ENCODE results near the gene GBGT1. TPM values are rescaled to one million over a fixed set of nuclear protein-coding genes. Genes with fewer than 3 reads are reported as not detected.

The GBGT1 gene
- polyA plus RNA-seq, 1 of the 3 experiments (the other 2 are of a cell fraction), result 0.51 TPM

DNA sequence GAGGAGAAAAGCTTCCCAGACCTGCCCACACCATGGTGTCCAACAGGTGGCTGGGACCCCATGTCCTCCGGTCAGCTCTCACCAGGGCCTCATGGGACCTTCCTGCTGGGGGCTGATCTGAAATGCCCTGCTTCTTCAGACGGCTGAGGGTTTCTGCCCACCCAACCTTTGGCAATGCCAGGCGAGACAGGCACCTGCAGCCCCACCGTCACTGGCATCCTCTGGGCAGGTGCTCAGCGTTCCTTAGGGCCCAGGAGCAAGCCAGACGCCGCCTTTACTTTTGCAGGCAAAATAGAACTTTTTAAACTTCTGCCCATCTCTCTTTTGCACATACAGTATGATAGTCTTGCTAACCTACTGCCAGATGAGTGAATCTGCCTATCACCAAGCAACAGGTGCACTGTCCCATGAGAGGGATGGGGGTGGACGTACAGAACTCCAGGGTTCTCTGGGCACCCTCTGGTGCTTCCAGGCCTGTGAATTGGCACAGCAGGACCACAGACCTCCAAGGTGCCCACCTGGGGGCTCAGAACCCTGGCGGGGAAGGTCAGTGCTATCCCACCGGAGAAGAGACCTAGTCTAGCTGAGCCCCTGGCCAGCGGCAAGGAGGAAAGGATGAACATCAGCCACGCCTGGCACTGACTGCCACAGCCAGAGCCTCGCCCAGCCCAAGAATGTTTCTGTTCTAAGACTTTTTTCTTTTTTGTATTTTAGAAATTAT lies 37.9 kb upstream of the GBGT1 start (continued):
- TF ChIP-seq, protein P1, sequence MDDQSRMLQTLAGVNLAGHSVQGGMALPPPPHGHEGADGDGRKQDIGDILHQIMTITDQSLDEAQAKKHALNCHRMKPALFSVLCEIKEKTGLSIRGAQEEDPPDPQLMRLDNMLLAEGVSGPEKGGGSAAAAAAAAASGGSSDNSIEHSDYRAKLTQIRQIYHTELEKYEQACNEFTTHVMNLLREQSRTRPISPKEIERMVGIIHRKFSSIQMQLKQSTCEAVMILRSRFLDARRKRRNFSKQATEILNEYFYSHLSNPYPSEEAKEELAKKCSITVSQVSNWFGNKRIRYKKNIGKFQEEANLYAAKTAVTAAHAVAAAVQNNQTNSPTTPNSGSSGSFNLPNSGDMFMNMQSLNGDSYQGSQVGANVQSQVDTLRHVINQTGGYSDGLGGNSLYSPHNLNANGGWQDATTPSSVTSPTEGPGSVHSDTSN (IDR thresholded peaks at IDR 0.05), result no peak

DNA sequence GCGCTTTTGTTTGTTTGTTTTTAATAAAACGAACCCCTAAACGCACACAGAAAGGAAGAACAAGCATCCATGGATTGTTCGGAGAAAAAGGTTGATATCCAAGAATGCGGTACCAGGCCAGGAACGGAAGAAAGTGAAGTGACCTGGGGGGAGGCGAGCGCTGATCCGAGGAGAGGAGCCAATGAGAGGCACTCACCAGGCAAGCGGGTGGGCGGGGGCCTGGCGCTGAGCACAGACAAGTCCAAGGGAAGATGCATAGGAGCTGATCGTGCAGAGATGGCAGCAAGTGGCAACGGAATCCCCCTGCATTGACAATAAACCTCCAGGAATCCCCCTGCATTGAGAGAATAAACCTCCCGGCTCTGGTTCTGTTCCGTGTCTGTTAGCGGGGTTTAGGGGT lies 36.9 kb upstream of the GBGT1 start:
- Histone ChIP-seq H3K9me2 (no peaks in the 10 kb centered on the region), H3K36me3 (replicated peaks in 1 of 2; ENCODE audit: control insufficient read depth in 1 of 2, insufficient read depth in 2 of 2, low read length in 1 of 2) (no peaks in the 10 kb centered on the region), H3K4me2 (no peak overlapping the region), H3K9me3 (no peaks in the 10 kb centered on the region), H3K9ac (no peak overlapping the region), H3K4me3 (ENCODE audit: low read depth in 2 of 2, low read length in 1 of 2) (no peak overlapping the region), H4K20me1 (ENCODE audit: insufficient read depth) (no peaks in the 10 kb centered on the region), H2AFZ (ENCODE audit: low read depth) (no peak overlapping the region), H3F3A (replicated peaks; ENCODE audit: insufficient read depth) (no peaks in the 10 kb centered on the region), H3K4me1 (ENCODE audit: control insufficient read depth in 1 of 2, insufficient read depth in 2 of 2, low read depth in 1 of 2, low read length in 1 of 2) (no peaks in the 10 kb centered on the region), H3K27ac (ENCODE audit: low read depth in 2 of 2, low read length in 1 of 2) (no peak overlapping the region), H3K27me3 (ENCODE audit: insufficient read depth) (peaks cover 66% of the 10 kb centered on the region), H3K79me2 (ENCODE audit: insufficient read depth) (no peaks in the 10 kb centered on the region)
- ChIA-PET POLR2A (no interaction called here), CTCF (interaction anchor here (1.0 to 3.0 kb wide), 3 partner anchors 14 to 284 kb away, joined by 3 to 9 read pairs (median 3); no protein-coding TSS in a partner anchor)
- TF ChIP-seq, protein P2, sequence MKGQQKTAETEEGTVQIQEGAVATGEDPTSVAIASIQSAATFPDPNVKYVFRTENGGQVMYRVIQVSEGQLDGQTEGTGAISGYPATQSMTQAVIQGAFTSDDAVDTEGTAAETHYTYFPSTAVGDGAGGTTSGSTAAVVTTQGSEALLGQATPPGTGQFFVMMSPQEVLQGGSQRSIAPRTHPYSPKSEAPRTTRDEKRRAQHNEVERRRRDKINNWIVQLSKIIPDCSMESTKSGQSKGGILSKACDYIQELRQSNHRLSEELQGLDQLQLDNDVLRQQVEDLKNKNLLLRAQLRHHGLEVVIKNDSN (IDR thresholded peaks at IDR 0.05; ENCODE audit: borderline replicate concordance, low read depth), result no peak
- TF ChIP-seq GABPA (IDR thresholded peaks at IDR 0.05; ENCODE audit: low read depth) (no peak), RCOR1 (IDR thresholded peaks at IDR 0.05; ENCODE audit: low read length) (no peak), POLR2AphosphoS5 (IDR thresholded peaks at IDR 0.05; ENCODE audit: low read depth, low read length) (no peak), GATA2 (CRISPR knock-in tag; IDR thresholded peaks at IDR 0.05) (no peak), SIN3A (IDR thresholded peaks at IDR 0.05; ENCODE audit: borderline replicate concordance, low read depth, low read length) (no peak), RAD21 (IDR thresholded peaks at IDR 0.05; ENCODE audit: low read length) (no peak), CHD2 (IDR thresholded peaks at IDR 0.05; ENCODE audit: low read length, partially characterized antibody) (no peak), FOXJ3 (CRISPR knock-in tag; IDR thresholded peaks at IDR 0.05) (no peak), NFIC (IDR thresholded peaks at IDR 0.05; ENCODE audit: borderline replicate concordance) (no peak), FOSL2 (IDR thresholded peaks at IDR 0.05; ENCODE audit: borderline replicate concordance, low read depth) (no peak), YY1 (IDR thresholded peaks at IDR 0.05; ENCODE audit: low read depth) (no peak)
- TF ChIP-seq, protein P3, sequence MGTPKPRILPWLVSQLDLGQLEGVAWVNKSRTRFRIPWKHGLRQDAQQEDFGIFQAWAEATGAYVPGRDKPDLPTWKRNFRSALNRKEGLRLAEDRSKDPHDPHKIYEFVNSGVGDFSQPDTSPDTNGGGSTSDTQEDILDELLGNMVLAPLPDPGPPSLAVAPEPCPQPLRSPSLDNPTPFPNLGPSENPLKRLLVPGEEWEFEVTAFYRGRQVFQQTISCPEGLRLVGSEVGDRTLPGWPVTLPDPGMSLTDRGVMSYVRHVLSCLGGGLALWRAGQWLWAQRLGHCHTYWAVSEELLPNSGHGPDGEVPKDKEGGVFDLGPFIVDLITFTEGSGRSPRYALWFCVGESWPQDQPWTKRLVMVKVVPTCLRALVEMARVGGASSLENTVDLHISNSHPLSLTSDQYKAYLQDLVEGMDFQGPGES (IDR thresholded peaks at IDR 0.05; ENCODE audit: low read depth, low read length), result no peak
- peak; percentile 28 for DNase-seq
- WGBS (ENCODE audit: low lambda C conversion rate), result 51% methylated on average over 17 of the region's 17 CpGs
